ENCODE measurements around the gene HOXA4. TPM values are rescaled to one million over a fixed set of nuclear protein-coding genes. Genes with fewer than 3 reads are reported as not detected.

HOXA4 gene
- total and polyA plus RNA-seq, 2 of the 8 experiments (the other 6 are each of a cell fraction or from before 2014, with no cell fraction given): not detected

- TF ChIP-seq, protein P1, sequence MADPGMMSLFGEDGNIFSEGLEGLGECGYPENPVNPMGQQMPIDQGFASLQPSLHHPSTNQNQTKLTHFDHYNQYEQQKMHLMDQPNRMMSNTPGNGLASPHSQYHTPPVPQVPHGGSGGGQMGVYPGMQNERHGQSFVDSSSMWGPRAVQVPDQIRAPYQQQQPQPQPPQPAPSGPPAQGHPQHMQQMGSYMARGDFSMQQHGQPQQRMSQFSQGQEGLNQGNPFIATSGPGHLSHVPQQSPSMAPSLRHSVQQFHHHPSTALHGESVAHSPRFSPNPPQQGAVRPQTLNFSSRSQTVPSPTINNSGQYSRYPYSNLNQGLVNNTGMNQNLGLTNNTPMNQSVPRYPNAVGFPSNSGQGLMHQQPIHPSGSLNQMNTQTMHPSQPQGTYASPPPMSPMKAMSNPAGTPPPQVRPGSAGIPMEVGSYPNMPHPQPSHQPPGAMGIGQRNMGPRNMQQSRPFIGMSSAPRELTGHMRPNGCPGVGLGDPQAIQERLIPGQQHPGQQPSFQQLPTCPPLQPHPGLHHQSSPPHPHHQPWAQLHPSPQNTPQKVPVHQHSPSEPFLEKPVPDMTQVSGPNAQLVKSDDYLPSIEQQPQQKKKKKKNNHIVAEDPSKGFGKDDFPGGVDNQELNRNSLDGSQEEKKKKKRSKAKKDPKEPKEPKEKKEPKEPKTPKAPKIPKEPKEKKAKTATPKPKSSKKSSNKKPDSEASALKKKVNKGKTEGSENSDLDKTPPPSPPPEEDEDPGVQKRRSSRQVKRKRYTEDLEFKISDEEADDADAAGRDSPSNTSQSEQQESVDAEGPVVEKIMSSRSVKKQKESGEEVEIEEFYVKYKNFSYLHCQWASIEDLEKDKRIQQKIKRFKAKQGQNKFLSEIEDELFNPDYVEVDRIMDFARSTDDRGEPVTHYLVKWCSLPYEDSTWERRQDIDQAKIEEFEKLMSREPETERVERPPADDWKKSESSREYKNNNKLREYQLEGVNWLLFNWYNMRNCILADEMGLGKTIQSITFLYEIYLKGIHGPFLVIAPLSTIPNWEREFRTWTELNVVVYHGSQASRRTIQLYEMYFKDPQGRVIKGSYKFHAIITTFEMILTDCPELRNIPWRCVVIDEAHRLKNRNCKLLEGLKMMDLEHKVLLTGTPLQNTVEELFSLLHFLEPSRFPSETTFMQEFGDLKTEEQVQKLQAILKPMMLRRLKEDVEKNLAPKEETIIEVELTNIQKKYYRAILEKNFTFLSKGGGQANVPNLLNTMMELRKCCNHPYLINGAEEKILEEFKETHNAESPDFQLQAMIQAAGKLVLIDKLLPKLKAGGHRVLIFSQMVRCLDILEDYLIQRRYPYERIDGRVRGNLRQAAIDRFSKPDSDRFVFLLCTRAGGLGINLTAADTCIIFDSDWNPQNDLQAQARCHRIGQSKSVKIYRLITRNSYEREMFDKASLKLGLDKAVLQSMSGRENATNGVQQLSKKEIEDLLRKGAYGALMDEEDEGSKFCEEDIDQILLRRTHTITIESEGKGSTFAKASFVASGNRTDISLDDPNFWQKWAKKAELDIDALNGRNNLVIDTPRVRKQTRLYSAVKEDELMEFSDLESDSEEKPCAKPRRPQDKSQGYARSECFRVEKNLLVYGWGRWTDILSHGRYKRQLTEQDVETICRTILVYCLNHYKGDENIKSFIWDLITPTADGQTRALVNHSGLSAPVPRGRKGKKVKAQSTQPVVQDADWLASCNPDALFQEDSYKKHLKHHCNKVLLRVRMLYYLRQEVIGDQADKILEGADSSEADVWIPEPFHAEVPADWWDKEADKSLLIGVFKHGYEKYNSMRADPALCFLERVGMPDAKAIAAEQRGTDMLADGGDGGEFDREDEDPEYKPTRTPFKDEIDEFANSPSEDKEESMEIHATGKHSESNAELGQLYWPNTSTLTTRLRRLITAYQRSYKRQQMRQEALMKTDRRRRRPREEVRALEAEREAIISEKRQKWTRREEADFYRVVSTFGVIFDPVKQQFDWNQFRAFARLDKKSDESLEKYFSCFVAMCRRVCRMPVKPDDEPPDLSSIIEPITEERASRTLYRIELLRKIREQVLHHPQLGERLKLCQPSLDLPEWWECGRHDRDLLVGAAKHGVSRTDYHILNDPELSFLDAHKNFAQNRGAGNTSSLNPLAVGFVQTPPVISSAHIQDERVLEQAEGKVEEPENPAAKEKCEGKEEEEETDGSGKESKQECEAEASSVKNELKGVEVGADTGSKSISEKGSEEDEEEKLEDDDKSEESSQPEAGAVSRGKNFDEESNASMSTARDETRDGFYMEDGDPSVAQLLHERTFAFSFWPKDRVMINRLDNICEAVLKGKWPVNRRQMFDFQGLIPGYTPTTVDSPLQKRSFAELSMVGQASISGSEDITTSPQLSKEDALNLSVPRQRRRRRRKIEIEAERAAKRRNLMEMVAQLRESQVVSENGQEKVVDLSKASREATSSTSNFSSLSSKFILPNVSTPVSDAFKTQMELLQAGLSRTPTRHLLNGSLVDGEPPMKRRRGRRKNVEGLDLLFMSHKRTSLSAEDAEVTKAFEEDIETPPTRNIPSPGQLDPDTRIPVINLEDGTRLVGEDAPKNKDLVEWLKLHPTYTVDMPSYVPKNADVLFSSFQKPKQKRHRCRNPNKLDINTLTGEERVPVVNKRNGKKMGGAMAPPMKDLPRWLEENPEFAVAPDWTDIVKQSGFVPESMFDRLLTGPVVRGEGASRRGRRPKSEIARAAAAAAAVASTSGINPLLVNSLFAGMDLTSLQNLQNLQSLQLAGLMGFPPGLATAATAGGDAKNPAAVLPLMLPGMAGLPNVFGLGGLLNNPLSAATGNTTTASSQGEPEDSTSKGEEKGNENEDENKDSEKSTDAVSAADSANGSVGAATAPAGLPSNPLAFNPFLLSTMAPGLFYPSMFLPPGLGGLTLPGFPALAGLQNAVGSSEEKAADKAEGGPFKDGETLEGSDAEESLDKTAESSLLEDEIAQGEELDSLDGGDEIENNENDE (IDR thresholded peaks at IDR 0.05; ENCODE audit: insufficient replicate concordance, low read length): no peak
- TF ChIP-seq KDM1A (IDR thresholded peaks at IDR 0.05; ENCODE audit: borderline replicate concordance, low read length) (no peak), NRF1 (IDR thresholded peaks at IDR 0.05; ENCODE audit: low read depth, low read length) (no peak), FOSL1 (IDR thresholded peaks at IDR 0.05; ENCODE audit: insufficient read depth, low read depth, low read length) (no peak), CREB1 (IDR thresholded peaks at IDR 0.05) (no peak), SIX5 (IDR thresholded peaks at IDR 0.05; ENCODE audit: low read depth, low read length) (no peak), CTCF (IDR thresholded peaks at IDR 0.05; ENCODE audit: control extremely low read depth in 1 of 3, insufficient read depth in 1 of 3, low read depth in 1 of 3, low read length in 3 of 3) (no peak), JUND (IDR thresholded peaks at IDR 0.05; ENCODE audit: low read length) (no peak)
Observed at GRCh38 chr7:27162561-27163287, 32.2 kb upstream of the HOXA4 start (continued).
